ENCODE data around the gene DHX40.
"Not testable (repeated sequence)": the region's sequence is repeated elsewhere in the genome, so short reads cannot be mapped to it uniquely, and the experiment has no call there.

Gene DHX40

DNA sequence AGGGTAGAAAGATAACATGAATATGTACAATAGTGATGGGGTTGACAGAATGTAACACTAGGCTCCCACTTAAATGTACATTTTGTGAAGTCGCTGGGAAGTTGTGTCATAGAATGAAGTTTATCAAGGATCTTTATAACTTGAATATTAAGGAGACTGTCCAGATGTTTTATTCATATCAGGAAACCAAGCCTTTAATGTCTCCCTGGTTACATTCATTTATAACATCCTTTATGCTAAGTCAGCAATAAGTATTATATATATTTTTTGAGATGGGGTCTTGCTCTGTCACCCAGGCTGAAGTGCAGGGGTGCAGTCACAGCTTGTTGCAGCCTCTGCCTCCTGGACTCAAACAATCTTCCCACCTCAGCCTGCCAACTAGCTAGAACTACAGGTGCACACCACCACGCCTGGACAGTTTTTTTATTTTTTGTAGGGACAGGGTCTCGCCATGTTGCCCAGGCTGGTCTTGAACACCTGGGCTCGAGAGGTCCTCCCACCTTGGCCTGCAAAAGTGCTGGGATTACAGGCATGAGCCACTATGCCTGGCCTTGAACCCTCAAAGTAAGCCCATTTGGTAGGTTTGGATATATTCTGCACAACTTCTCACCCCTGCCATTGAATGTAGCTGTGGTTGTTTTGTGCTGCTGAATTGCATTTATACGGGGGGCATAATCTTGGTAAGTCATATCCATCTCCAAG, 68.4 kb downstream of the DHX40 start:
- no peak for DNase-seq

DNA sequence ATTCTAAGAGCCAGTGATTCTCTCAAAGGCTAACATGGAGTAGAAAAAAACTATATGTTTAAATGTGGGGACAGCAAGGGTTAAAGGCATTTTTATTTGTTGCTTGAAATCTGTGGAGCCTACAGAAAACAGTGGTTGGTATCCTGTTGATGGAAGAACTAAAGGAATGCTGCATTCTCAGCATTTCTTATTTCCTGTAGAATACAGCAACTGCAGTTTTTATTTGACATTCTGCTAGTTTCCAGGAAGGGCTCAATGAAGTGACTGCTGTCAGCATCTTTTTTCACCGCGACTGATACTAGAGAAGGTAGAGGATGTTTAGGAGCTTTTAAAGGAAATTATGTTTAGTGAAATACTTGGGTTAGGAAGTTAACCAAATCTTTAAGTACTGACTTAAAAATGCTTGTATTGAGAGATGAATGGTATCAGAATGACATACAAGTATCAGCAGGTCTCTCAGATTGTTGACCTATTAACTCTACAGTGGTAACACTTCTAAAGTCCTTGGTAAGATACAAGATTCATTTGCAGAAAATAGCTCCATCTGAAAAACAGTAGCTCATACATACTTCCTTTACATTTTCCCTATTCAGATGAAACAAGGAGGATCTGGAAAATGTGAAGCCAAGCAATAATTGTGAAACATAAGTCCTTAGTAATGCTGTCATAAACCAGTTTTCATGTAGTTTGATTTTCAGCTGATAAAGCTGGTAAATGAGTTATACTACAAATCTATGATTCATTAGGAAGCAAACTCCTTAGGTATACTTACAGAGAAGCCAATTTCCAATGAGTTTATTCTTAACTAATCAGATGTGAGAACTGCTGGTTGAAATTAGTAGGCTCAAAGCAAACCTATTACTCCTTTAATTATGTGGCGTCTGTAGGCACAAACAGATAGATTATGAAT, 69.5 kb downstream of the DHX40 start:
- no peak for DNase-seq

DNA sequence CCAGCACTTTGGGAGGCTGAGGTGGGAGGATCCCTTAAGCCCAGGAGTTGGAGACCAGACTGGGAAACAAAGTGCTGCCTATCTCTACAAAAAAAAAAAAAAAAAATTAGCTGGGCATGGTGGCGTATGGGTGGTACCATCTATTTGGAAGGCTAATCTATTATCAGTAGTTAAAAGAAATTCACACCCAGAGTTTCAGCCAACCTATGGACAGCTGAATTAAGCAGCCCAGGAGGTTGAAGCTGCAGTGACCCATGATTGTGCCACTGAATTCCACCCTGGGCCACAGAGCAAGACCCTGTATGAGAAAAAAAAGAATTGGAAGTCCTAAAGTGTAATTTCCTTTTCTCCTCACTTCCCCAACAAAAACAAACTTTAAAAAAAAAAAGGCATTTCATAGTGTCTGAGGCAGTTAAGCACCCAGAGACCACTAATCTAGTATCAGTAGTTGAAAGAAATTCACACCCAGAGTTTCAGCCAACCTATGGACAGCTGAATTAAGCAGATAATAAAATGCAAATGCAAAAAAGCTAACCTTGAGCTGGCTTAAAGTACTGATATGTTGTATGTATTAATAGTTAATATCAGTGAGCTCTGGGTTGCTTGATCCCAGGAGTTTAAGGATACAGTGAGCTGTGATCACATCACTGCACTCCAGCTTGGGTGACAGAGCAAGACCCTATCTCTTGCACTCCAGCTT, 72.4 kb downstream of the DHX40 start:
- DNase-seq, result no peak

DNA sequence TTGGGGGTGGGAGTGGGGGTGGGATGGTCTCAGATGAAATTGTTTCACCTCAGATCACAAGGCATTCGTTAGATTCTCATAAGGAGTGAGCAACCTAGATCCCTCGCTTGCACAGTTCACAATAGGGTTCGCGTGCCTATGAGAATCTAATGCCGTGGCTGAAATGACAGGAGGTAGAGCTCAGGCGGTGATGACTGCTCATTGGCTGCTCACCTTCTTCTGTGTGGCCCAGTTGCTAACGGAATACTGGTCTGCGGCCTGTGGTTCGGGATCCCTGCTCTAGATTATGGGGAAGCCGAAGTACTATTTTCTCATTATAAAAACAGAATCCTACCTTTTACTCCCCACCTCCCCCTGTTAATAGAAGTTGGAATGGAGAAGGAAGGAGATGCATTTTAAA, 73.1 kb downstream of the DHX40 start:
- no peak for DNase-seq

GRCh38 chr17:59641799-59642484, 76.5 kb downstream of the DHX40 start:
- no peak for DNase-seq

DNA sequence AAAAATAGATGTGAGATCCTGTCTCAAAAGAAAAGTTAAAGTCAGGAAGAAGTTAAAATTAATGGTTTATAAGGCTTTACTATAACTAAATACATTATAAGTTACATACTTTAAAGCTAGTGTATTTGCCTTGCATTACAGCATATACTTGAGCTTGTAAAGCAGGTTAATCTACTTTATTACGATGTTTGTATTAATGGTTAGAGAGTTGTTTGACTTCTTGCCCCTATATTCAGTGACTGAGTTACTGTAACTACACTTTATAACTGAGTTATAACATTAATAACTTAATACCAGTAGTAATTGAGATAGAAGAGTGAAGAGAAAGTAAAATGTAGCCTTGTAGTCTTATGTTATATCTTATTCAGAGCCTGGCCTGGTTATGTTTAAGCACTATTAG, 77.2 kb downstream of the DHX40 start:
- DNase-seq, result no peak

DNA sequence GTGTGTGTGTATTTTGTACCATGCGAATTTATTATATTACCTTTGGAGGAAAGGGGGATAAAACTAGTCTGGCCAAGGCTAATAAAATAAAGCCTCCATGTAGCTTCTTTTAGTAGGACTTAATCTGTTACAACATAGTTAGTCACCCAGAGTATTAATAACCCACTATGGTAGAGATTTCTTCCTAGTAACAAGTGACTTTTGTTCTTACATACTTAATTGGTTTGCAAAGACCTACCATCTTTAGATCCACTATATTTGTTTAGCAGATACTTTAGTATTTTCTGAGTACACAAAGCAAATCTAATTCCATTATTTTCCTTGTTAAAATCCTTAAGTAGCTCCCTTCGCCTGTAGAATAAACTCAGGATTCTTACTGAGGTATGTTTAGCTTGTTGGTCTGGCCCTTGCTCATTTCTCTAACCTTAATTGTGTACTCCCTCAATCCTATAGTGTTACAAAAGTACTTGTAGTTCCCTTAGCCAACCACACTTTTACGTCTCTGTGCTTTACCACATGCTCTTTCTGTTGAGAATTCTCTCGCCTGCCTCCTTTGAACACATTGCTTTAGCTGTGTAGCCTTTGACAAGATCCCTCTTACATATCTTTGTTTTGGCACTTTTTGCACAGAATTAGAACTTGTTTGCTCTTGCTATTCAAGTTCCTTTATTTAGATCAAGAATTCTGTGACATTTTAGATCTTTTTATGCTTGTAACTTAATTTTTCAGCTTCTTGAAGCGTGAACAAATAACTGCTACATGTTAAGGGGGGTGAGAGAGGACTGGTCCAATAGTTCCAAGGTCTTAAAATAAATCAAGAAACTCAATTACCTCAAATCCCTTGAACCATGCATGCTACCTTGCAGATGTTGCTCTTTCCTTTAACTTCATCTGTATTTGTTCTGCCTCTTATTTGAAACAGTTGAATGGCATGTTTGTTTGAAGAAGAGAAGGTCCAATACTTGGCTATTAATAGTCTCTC, 78.0 kb downstream of the DHX40 start:
- DNase-seq, result no peak

- no peak for DNase-seq
Measured at GRCh38 chr17:59647288-59647687, 81.9 kb downstream of the DHX40 start.

GRCh38 chr17:59649886-59650285, 84.5 kb downstream of the DHX40 start:
- no peak for DNase-seq

DNA sequence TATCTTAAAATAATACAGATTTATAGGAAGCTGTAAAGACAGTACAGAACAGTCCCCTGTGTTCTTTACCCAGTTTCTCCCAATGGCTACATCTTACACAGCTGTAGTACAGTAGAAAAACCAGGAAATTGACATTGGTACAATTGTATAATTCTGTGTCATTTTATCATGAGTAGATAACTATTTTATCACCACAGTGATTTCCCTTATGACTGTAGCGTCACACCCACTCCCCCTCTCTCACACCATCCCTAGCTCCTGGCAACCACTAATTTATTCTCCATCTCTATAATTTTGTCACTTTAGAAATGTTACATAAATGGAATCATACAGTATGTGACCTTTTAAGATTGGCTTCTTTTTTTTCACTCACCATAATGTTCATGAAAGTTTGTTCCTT, 85.2 kb downstream of the DHX40 start:
- no peak for DNase-seq

DNA sequence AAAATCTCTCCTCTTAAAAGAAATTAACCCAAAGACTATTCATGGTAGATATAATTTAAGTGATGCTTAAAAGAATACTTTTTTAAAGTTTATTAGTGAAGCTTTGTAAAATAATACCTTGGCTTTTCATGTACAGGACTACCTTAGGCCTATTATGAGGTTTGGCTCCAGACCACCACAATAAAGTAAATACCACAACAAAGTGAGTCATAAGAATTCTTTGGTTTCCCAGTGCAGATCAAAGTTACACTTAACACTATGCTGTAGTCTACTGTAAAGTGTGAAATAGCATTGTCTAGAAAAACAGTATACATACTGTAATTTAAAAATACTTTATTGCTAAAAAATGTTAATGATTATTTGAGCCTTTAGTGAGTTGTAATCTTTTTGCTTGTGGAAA, 85.9 kb downstream of the DHX40 start:
- no peak for DNase-seq

DNA sequence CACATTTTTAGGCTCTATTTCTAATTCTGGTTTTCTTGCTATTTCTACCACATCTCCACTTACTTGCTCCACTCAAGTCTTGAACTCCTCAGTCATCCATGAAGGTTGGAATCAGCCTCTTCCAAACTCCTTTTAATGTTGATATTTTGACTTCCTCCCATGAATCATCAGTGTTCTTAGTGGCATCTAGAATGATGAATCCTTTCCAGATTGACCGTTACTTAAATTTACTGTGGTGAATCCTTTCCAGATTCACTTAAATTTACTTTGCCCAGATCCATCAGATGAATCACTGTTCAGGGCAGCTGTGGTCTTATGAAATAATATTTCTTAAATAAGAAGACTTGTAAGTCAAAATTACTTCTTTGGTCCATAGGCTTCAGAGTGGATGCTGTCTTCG, 86.7 kb downstream of the DHX40 start:
- no peak for DNase-seq

GRCh38 chr17:59656624-59657023, 91.2 kb downstream of the DHX40 start:
- DNase-seq, result not testable (repeated sequence)
